Measurements from ENCODE around the gene FNDC8. TPM values are rescaled to one million over a fixed set of nuclear protein-coding genes. Genes with fewer than 3 reads are reported as not detected.
"Not testable (repeated sequence)": the region's sequence is repeated elsewhere in the genome, so short reads cannot be mapped to it uniquely, and the experiment has no call there.

FNDC8 gene
- total RNA-seq, 1 donor from 2014 or later = not detected

GRCh38 chr17:35088881-35089585 lies 32.4 kb upstream of the FNDC8 start:
- Histone ChIP-seq H3K4me3 (peak overlapping the region; percentile 92), H3K27ac (peak overlapping the region; percentile 93), H3K27me3 (ENCODE audit: low read depth) (no peaks in the 10 kb centered on the region), H3K4me1 (peaks cover 24% of the 10 kb centered on the region), H3K9me3 (no peaks in the 10 kb centered on the region), H3K36me3 (no peaks in the 10 kb centered on the region)
- intact Hi-C loops (cut with DNase I) = no loop called here
- TF ChIP-seq CTCF (IDR thresholded peaks at IDR 0.05) = peak; percentile 82
- DNase-seq = peak; percentile 90
- ATAC-seq = peak; percentile 97 to 98

- Histone ChIP-seq H3K36me3 (no peaks in the 10 kb centered on the region), H3K9me3 (no peaks in the 10 kb centered on the region), H3K4me1 (peaks cover 24% of the 10 kb centered on the region), H3K27ac (peak overlapping the region; percentile 93), H3K4me3 (peak overlapping the region; percentile 92), H3K27me3 (ENCODE audit: low read depth) (no peaks in the 10 kb centered on the region)
- DNase-seq (peak; percentile 54), ATAC-seq (peak; percentile 31 to 54)
- intact Hi-C loops (cut with DNase I) = no loop called here
- TF ChIP-seq CTCF (IDR thresholded peaks at IDR 0.05) = peak; percentile 18
Observed at GRCh38 chr17:35089586-35090296, 31.7 kb upstream of the FNDC8 start.

- H3K27ac ChIP-seq; H3K9me3 ChIP-seq; H3K4me3 ChIP-seq; DNase-seq; intact Hi-C loops (cut with DNase I); H3K27me3 ChIP-seq (ENCODE audit: low read depth); H3K36me3 ChIP-seq; ATAC-seq: not testable (repeated sequence)
- H3K4me1 ChIP-seq = peaks cover 24% of the 10 kb centered on the region
Observed at GRCh38 chr17:35090707-35091106, 30.7 kb upstream of the FNDC8 start.

GRCh38 chr17:35094902-35095301 lies 26.5 kb upstream of the FNDC8 start:
- Histone ChIP-seq H3K27ac (no peak overlapping the region), H3K27me3 (ENCODE audit: low read depth) (no peaks in the 10 kb centered on the region), H3K36me3 (peaks cover 11% of the 10 kb centered on the region), H3K9me3 (no peaks in the 10 kb centered on the region), H3K4me1 (peaks cover 2% of the 10 kb centered on the region), H3K4me3 (no peak overlapping the region)
- TF ChIP-seq CTCF (IDR thresholded peaks at IDR 0.05) = no peak
- no peak for ATAC-seq
- intact Hi-C loops (cut with DNase I) = no loop called here
- no peak for DNase-seq

GRCh38 chr17:35095741-35096140 lies 25.7 kb upstream of the FNDC8 start:
- H3K4me3 ChIP-seq = no peak overlapping the region

More at GRCh38 chr17:35095741-35096140, 25.7 kb upstream of the FNDC8 start:
- H3K9me3 ChIP-seq = no peaks in the 10 kb centered on the region
- DNase-seq (no peak), ATAC-seq (no peak)
- H3K36me3 ChIP-seq = peaks cover 20% of the 10 kb centered on the region
- TF ChIP-seq CTCF (IDR thresholded peaks at IDR 0.05) = no peak
- no peaks in the 10 kb centered on the region for H3K27me3 ChIP-seq (ENCODE audit: low read depth)
- no peaks in the 10 kb centered on the region for H3K4me1 ChIP-seq
- intact Hi-C loops (cut with DNase I) = no loop called here
- H3K27ac ChIP-seq = no peak overlapping the region
